ENCODE results near the gene TUBGCP6.

DNA sequence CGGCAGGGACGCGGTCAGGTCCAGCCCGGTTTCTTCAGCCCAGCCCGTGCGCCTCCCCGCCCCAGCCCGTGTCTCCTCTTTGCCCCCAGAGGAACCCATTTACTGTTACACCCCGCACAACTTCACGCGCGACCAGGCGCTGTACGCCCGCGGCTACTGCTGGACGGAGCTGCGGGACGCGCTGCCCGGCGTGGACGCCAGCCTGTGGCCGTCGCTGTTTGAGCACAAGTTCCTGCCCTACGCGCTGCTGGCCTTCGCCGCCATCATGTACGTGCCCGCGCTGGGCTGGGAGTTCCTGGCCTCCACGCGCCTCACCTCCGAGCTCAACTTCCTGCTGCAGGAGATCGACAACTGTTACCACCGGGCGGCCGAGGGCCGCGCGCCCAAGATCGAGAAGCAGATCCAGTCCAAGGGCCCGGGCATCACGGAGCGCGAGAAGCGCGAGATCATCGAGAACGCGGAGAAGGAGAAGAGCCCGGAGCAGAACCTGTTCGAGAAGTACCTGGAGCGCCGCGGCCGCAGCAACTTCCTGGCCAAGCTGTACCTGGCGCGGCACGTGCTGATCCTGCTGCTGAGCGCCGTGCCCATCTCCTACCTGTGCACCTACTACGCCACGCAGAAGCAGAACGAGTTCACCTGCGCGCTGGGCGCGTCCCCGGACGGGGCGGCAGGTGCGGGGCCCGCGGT, 67.8 kb downstream of the TUBGCP6 start:
- TF ChIP-seq, protein P1, sequence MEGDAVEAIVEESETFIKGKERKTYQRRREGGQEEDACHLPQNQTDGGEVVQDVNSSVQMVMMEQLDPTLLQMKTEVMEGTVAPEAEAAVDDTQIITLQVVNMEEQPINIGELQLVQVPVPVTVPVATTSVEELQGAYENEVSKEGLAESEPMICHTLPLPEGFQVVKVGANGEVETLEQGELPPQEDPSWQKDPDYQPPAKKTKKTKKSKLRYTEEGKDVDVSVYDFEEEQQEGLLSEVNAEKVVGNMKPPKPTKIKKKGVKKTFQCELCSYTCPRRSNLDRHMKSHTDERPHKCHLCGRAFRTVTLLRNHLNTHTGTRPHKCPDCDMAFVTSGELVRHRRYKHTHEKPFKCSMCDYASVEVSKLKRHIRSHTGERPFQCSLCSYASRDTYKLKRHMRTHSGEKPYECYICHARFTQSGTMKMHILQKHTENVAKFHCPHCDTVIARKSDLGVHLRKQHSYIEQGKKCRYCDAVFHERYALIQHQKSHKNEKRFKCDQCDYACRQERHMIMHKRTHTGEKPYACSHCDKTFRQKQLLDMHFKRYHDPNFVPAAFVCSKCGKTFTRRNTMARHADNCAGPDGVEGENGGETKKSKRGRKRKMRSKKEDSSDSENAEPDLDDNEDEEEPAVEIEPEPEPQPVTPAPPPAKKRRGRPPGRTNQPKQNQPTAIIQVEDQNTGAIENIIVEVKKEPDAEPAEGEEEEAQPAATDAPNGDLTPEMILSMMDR (IDR thresholded peaks at IDR 0.05): no peak
- TF ChIP-seq POLR2A (IDR thresholded peaks at IDR 0.05): no peak
- TF ChIP-seq POLR2AphosphoS5 (IDR thresholded peaks at IDR 0.05; ENCODE audit: insufficient read depth in 1 of 2, low read depth in 1 of 2): no peak
